BJ (cell line): ENCODE results near the gene ZNF2. TPM values are rescaled to one million over a fixed set of nuclear protein-coding genes. Genes with fewer than 3 reads are reported as not detected.

Experiments used
- CTCF ChIA-PET: fragments of 350-600 bp; formaldehyde crosslinking; extraction: SDS; loops from one replicate; lab custom pipeline; 2021; ENCODE audit warnings: antibody characterized with exemption, inconsistent platforms; lab: Yijun Ruan, JAX
- POLR2A ChIA-PET: fragments of 300-600 bp; sonication (Branson Sonifier 250); formaldehyde crosslinking; extraction: SDS; loops from one replicate; lab custom pipeline; 2021; ENCODE audit warnings: antibody characterized with exemption; lab: Charles Lee
- DNase-seq: peaks from one replicate; pipeline ENCODE4 v3.0.0-alpha.2; 2011; ENCODE audit warnings: low read depth
- H3K27me3 ChIP-seq: 2 replicates; pipeline ENCODE4 v1.6.0; 2011; ENCODE audit warnings: low read length; ENCODE audit not compliant: control insufficient read depth, insufficient read depth
- H3K36me3 ChIP-seq: 2 replicates; pipeline ENCODE4 v1.5.1; 2011; ENCODE audit warnings: low read length; ENCODE audit not compliant: control insufficient read depth, insufficient read depth
- H3K4me3 ChIP-seq: 2 replicates; pipeline ENCODE4 v1.5.1; 2011; ENCODE audit warnings: low read depth, mild to moderate bottlenecking, control low read depth, low read length
- polyA plus RNA-seq: library from polyadenylated mRNA; depleted of rRNA; stranded (reverse); fragments of >200 nt; gene quantifications from 2 replicates; pipeline ENCODE4 v1.2.3, GENCODE V29; 2011
- TF ChIP-seq, protein P1 (sequence below): IDR thresholded peaks from 2 replicates; pipeline ENCODE4 v1.5.1; 2011; ENCODE audit warnings: low read depth, mild to moderate bottlenecking, control low read depth, inconsistent platforms, low read length, moderate library complexity; ENCODE audit not compliant: insufficient read depth

Gene ZNF2
- polyA plus RNA-seq, 1 experiment: 3.2 TPM

GRCh38 chr2:95143838-95144237 lies 21.8 kb upstream of the ZNF2 start:
- CTCF ChIA-PET: no interaction called here
- H3K27me3 ChIP-seq: no peaks in the 10 kb centered on the region
- TF ChIP-seq, protein P1, sequence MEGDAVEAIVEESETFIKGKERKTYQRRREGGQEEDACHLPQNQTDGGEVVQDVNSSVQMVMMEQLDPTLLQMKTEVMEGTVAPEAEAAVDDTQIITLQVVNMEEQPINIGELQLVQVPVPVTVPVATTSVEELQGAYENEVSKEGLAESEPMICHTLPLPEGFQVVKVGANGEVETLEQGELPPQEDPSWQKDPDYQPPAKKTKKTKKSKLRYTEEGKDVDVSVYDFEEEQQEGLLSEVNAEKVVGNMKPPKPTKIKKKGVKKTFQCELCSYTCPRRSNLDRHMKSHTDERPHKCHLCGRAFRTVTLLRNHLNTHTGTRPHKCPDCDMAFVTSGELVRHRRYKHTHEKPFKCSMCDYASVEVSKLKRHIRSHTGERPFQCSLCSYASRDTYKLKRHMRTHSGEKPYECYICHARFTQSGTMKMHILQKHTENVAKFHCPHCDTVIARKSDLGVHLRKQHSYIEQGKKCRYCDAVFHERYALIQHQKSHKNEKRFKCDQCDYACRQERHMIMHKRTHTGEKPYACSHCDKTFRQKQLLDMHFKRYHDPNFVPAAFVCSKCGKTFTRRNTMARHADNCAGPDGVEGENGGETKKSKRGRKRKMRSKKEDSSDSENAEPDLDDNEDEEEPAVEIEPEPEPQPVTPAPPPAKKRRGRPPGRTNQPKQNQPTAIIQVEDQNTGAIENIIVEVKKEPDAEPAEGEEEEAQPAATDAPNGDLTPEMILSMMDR: no peak
- no peak for DNase-seq
- POLR2A ChIA-PET: no interaction called here
- peaks cover 2% of the 10 kb centered on the region for H3K36me3 ChIP-seq
- no peak overlapping the region for H3K4me3 ChIP-seq

DNA sequence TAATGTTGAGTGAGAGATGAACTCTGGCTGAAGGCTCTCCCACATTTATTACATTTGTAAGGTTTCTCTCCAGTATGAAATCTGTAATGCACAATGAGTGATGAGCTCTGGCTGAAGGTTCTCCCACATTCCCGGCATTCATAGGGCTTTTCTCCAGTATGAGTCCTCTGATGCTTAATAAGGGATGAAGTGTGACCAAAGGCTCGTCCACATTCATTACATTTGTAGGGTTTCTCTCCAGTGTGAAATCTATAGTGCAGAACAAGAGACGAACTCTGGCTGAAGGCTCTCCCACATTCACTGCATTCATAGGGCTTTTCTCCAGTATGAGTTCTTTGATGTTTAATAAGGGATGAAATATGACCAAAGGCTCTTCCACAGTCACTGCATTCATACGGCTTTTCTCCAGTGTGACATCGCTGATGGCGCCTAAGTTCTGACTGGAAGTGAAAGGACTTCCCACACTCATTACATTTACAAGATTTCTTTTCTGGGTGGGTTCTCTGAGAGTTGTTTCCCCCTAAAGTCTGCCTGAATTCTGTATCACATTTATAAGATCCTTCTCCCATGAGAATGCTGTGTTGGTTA lies 16.1 kb upstream of the ZNF2 start:
- no peak overlapping the region for H3K4me3 ChIP-seq
- peaks cover 28% of the 10 kb centered on the region for H3K36me3 ChIP-seq
- no peak for DNase-seq
- no peaks in the 10 kb centered on the region for H3K27me3 ChIP-seq
- TF ChIP-seq, protein P1: no peak
- POLR2A ChIA-PET: no interaction called here
- CTCF ChIA-PET: no interaction called here

GRCh38 chr2:95158441-95158840 lies 7.2 kb upstream of the ZNF2 start:
- ChIA-PET POLR2A (no interaction called here), CTCF (interaction anchor here (1.1 kb wide), 1 partner anchor 41 kb away, joined by 3 read pairs; no protein-coding TSS in a partner anchor)
- H3K27me3 ChIP-seq: no peaks in the 10 kb centered on the region
- peaks cover 13% of the 10 kb centered on the region for H3K36me3 ChIP-seq
- DNase-seq: no peak
- TF ChIP-seq, protein P1: no peak
- H3K4me3 ChIP-seq: peak overlapping the region; percentile 75

- DNase-seq: no peak
- TF ChIP-seq, protein P1: no peak
- ChIA-PET POLR2A (no interaction called here), CTCF (interaction anchor here (0.9 to 1.1 kb wide), 2 partner anchors 38 to 41 kb away, joined by 3 to 4 read pairs; partner anchors contain the start of gene MRPS5)
- H3K27me3 ChIP-seq: no peaks in the 10 kb centered on the region
- peaks cover 12% of the 10 kb centered on the region for H3K36me3 ChIP-seq
- H3K4me3 ChIP-seq: peak overlapping the region; percentile 75
These were observed 6.6 kb upstream of the ZNF2 start for GRCh38 chr2:95158891-95159619.

- ChIA-PET CTCF (interaction anchor here (0.9 to 1.1 kb wide), 2 partner anchors 38 to 42 kb away, joined by 3 to 4 read pairs; partner anchors contain the start of gene MRPS5), POLR2A (no interaction called here)
- peak within 1 kb of the TSS; percentile 75 for H3K4me3 ChIP-seq
- no peaks in the 10 kb centered on the region for H3K27me3 ChIP-seq
- TF ChIP-seq, protein P1: no peak
- H3K36me3 ChIP-seq: peaks cover 8% of the 10 kb centered on the region
- no peak for DNase-seq
These were observed 5.7 kb upstream of the ZNF2 start, which contains the start of gene ZNF514 for GRCh38 chr2:95159690-95160449. ZNF514 (minus strand) TSS chr2:95159848; CDS start chr2:95153253, 6,595 bp downstream.
